Pancreas (tissue), 10 donors: ENCODE data around the gene DOK5. TPM values are rescaled to one million over a fixed set of nuclear protein-coding genes. Genes with fewer than 3 reads are reported as not detected.

Experiments used
- ATAC-seq, 4 donors: fragments of 200-7000 bp; cut with Tn5 transposase; one replicate each; pipeline versions ENCODE4 v1.8.0 to v1.9.1; 2020; ENCODE audit warnings: mild to moderate bottlenecking in 4 of 4, moderate library complexity in 4 of 4
- DNase-seq, 6 donors: peaks; one replicate each; pipeline ENCODE4 v3.0.0-alpha.2; 2020
- FAIRE-seq: peaks from 2 replicates; lab custom pipeline; 2012; peaks lifted over from hg19 to GRCh38; lab: Jason Lieb, UNC
- H3K27ac ChIP-seq, 4 donors: fragments of 200-600 bp; sonication (generic); 1 replicate in 3 of 4; 2 replicates in 1 of 4; pipeline versions ENCODE4 v1.5.0 to v1.8.0; 2020
- H3K27me3 ChIP-seq, 4 donors: fragments of 200-600 bp; one replicate each; pipeline ENCODE4 v1.8.0; 2021
- H3K36me3 ChIP-seq, 3 donors: fragments of 200-600 bp; sonication (generic) in 1 of 3; one replicate each; pipeline versions ENCODE4 v1.5.0 to v1.8.0; 2020 to 2021
- H3K4me1 ChIP-seq, 3 donors: fragments of 200-600 bp; one replicate each; pipeline ENCODE4 v1.8.0; 2021
- H3K4me3 ChIP-seq, 4 donors: fragments of 200-600 bp; sonication (generic) in 2 of 4; one replicate each; pipeline versions ENCODE4 v1.5.0 to v1.8.0; 2020 to 2021
- H3K9me3 ChIP-seq, 4 donors: fragments of 200-600 bp; one replicate each; pipeline ENCODE4 v1.8.0; 2021
- WGBS, 2 donors: extraction: QIAGEN DNeasy Blood & Tissue Kit; methylation state at CpG; one replicate each; pipeline ENCODE4 v1.1.7; 2013; 5-methylcytosine and 5-hydroxymethylcytosine counted together
- intact Hi-C, 3 donors: fragments of 100-400 bp; cut with DNase I; formaldehyde crosslinking; loops; one replicate each; pipeline versions ENCODE4 v1.11.1 to v1.14.2; 2022
- polyA plus RNA-seq, 2 donors: library from polyadenylated mRNA; stranded (reverse); fragments of 200-250 nt; gene quantifications; one replicate each; pipeline ENCODE4 v1.2.3, GENCODE V29; 2013
- total RNA-seq, 6 donors: library from RNA; stranded (reverse); fragmentation: NEBNext Ultra II Directional in 4 of 6; extraction: Animal tissue kit (Norgen Biotek cat#: 25700) in 4 of 6; gene quantifications; one replicate each; pipeline versions ENCODE4 v1.2.1 to v1.2.4, GENCODE V29; 2021 to 2023
- TF ChIP-seq, protein P1 (sequence below), 4 donors: fragments of 200-600 bp; sonication (generic) in 3 of 4; IDR thresholded peaks; one replicate each; pipeline versions ENCODE4 v1.5.0 to v1.8.0; 2021; ENCODE audit warnings: antibody characterized with exemption in 4 of 4
- donor health status: healthy with polysubstance abuse.
- donor health status: DM: no; HTN: no; CAD: no; lungs with moderate emphysema.
- donor health status: DM: no; HTN: no; CAD: no.
- donor health status: control.
- donor health status: control.
- donor health status: Bipolar disorder and iron deficiency.
- donor health status: DM: yes; HTN: yes; CAD: no.
- donor health status: DM: no; HTN: no; CAD: no.
- donor health status: DM: no; HTN: no; CAD: no.
- donor health status: DM: yes; HTN: yes; CAD: no.

Gene DOK5
- total RNA-seq (1 to 10 TPM in 2 of 6 donors, under 1 TPM in 4; 0.24 to 1.2 (median 0.73) TPM), polyA plus RNA-seq (under 1 TPM; 0.38 to 0.46 TPM)

DNA sequence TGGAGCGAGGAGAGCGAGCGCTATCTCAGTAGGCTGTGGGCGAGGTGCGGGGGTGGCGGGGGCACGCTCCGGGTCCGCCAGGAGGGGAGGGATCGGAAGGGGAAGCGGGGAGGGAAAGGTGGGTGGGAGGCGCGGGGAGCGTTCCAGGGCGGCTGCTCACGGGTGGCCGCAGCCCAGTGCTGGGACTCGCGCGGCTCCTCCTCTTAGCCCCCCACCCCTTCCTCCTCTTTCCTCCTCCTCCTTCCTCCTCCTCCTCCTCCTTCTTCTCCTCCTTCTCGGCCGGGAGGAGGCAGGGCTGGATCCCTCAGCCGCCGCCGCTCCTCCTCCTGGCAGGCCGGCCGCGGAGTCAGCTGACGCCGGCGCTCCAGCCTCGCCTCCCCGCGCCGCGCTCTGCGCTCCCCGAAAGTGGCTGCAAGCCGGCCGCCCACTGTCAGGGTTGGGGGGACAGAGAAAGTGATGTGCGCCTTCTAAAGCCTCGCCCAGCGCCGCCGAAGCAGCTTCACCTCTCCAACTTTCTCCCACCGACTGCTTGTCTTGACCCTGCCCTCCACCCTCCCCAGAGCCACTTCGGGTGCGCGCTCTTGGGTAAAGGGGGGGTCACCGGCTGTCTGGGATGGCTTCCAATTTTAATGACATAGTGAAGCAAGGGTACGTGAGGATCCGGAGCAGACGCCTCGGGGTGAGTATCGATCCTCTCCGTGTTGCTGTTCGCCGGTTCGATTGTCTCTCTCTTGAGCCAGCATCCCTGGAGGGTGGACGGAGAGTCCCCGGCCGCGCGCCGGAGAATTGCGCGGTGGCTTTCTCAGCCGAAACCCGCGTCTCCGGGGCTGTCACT lies at the start of gene DOK5:
DOK5 (plus strand) TSS at position 260 of the 835 bp plus-strand sequence; CDS start at position 614, 354 bp downstream.
- Histone ChIP-seq H3K9me3 (no peaks in the 10 kb centered on the region), H3K36me3 (no peaks in the 10 kb centered on the region), H3K4me1 (peaks cover 0 to 4% (median 0%) of the 10 kb centered on the region in 3 donors), H3K27me3 (peaks cover 0 to 41% (median 11%) of the 10 kb centered on the region in 4 donors), H3K4me3 (peak within 1 kb of the TSS; percentile 13 to 52 (median 43)), H3K27ac (no peak within 1 kb of the TSS)
- TF ChIP-seq, protein P1, sequence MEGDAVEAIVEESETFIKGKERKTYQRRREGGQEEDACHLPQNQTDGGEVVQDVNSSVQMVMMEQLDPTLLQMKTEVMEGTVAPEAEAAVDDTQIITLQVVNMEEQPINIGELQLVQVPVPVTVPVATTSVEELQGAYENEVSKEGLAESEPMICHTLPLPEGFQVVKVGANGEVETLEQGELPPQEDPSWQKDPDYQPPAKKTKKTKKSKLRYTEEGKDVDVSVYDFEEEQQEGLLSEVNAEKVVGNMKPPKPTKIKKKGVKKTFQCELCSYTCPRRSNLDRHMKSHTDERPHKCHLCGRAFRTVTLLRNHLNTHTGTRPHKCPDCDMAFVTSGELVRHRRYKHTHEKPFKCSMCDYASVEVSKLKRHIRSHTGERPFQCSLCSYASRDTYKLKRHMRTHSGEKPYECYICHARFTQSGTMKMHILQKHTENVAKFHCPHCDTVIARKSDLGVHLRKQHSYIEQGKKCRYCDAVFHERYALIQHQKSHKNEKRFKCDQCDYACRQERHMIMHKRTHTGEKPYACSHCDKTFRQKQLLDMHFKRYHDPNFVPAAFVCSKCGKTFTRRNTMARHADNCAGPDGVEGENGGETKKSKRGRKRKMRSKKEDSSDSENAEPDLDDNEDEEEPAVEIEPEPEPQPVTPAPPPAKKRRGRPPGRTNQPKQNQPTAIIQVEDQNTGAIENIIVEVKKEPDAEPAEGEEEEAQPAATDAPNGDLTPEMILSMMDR (IDR thresholded peaks at IDR 0.05) = no peak
- DNase-seq = peak in 4 of 6 donors; percentile 10 to 70 (median 34)
- WGBS, 2 donors = 1 to 3% methylated on average over 44 to 68 of the region's 71 CpGs
- peak; percentile 61 to 90 (median 84) for ATAC-seq
- intact Hi-C loops = no loop called here
- no peak for FAIRE-seq

DNA sequence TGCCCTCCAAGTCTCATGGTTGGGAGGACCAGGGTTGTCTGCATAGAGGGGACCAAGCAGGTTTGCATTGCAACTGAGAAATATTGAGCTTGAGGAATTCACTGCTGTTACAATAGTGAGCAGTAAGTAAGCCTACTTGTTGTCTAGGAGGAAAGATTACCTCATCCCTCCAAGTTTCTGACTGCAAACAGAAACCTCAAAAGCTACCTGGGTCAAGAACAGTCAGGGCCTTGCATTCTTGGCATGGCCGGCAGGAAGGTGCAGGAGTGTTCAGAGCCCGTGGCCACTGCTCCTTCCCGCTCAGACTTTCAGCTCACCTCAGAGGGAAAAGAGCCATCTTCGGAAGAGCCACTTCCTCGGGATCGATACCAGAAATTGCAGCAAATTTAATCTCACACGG lies 46.0 kb upstream of the DOK5 start:
- H3K27ac ChIP-seq = no peak overlapping the region
- H3K27me3 ChIP-seq = no peaks in the 10 kb centered on the region
- ATAC-seq (no peak), DNase-seq (no peak), FAIRE-seq (no peak)
- TF ChIP-seq, protein P1 (IDR thresholded peaks at IDR 0.05) = no peak
- no peaks in the 10 kb centered on the region for H3K9me3 ChIP-seq
- WGBS, 2 donors = 92 to 95% methylated on average over 7 of the region's 7 CpGs
- H3K36me3 ChIP-seq = no peaks in the 10 kb centered on the region
- H3K4me3 ChIP-seq = no peak overlapping the region
- H3K4me1 ChIP-seq = peaks cover 6 to 23% (median 13%) of the 10 kb centered on the region in 3 donors
- intact Hi-C loops = no loop called here

DNA sequence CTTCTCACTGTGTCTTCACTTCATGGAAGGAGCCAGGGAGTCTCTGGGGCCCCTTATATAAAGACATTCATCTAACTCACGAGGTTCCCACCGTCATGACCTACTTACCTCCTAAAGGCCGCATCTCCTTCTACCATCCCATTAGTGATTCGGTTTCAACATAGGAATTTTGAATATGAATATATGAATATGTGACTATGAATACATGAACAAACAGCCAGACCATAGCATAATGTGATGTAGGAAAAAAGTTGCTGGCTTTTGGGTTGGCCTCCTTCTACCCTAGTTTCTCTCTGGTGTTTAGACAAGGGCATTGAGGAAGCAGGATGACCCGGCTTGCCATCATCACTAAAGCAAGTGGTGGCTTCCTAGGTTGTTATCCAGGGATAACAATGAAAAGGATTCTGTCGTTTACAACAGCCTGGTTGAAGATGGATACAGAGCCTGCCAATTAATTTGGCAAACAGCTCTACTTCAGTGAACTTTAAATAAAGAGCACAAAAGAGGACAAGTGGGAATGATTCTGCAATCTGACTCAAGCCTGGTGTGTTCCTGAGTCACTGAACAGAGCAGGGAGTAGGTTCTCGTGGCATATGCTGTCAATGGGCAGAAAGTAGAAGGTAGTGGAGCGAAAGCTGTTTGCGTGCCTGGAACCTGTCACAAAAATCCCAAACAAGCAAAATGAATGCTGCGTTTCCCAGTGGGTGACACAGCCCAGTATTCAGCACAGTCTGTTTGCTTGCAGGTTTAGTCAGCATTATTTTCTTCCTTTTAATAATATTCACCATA lies 44.0 kb upstream of the DOK5 start:
- H3K27me3 ChIP-seq = no peaks in the 10 kb centered on the region
- H3K36me3 ChIP-seq = no peaks in the 10 kb centered on the region
- no peak overlapping the region for H3K4me3 ChIP-seq
- TF ChIP-seq, protein P1 (IDR thresholded peaks at IDR 0.05) = no peak
- no peaks in the 10 kb centered on the region for H3K9me3 ChIP-seq
- DNase-seq = no peak
- H3K27ac ChIP-seq = no peak overlapping the region
- no peak for FAIRE-seq
- ATAC-seq = peak in 3 of 4 donors; percentile 28 to 40 (median 39)
- H3K4me1 ChIP-seq = peaks cover 6 to 27% (median 13%) of the 10 kb centered on the region in 3 donors
- intact Hi-C loops = no loop called here
- WGBS, 2 donors = 59 to 69% methylated on average over 10 of the region's 10 CpGs

DNA sequence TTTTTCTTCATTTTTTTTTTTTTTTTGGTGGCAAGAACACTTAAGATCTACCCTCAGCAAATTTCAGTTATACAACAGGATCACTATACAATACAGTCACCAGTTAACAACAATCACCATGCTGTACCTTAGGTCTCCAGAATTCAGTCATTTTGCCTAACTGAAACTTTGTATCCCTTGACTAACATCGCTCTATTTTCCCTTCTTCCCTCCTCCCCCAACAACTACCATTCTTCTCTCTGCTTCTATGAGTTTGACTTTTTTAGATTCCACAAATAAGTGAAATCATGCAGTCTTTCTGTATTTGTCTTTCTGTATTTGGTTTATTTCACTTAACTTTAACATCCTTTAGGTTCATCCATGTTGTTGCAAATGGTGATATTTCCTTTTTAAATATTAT lies 42.4 kb upstream of the DOK5 start:
- 93 to 95% methylated on average over 1 of the region's 1 CpG for WGBS, 2 donors
- no peaks in the 10 kb centered on the region for H3K36me3 ChIP-seq
- TF ChIP-seq, protein P1 (IDR thresholded peaks at IDR 0.05) = no peak
- H3K4me3 ChIP-seq = no peak overlapping the region
- no peak overlapping the region for H3K27ac ChIP-seq
- peaks cover 6 to 27% (median 13%) of the 10 kb centered on the region in 3 donors for H3K4me1 ChIP-seq
- intact Hi-C loops = no loop called here
- DNase-seq = no peak
- no peaks in the 10 kb centered on the region for H3K27me3 ChIP-seq
- no peaks in the 10 kb centered on the region for H3K9me3 ChIP-seq
- no peak for ATAC-seq
- no peak for FAIRE-seq
